Loucy (cell line): ENCODE measurements around the gene TAB2.

Experiments
- CTCF ChIP-seq: fragments of 200-600 bp; sonication (generic); conservative IDR thresholded peaks from 2 replicates; pipeline ENCODE4 v1.5.1; 2014; ENCODE audit warnings: mild to moderate bottlenecking, antibody characterized with exemption, low read length
- EZH2phosphoT487 ChIP-seq: fragments of 200-600 bp; IDR thresholded peaks from 2 replicates; pipeline ENCODE4 v1.6.1; 2018; ENCODE audit warnings: antibody characterized with exemption, mild to moderate bottlenecking, moderate library complexity, borderline replicate concordance

- no peak for TF ChIP-seq CTCF
- TF ChIP-seq EZH2phosphoT487, result no peak
Measured at GRCh38 chr6:149433881-149434280, 116.4 kb downstream of the TAB2 start.
